Suprapubic skin (tissue), 2 donors: ENCODE measurements around the gene APOBEC3H.

ENCODE experiments used
- EP300 ChIP-seq: sonication (generic); formaldehyde crosslinking; IDR thresholded peaks from one replicate; pipeline ENCODE4 v1.6.1; 2017; ENCODE audit warnings: antibody characterized with exemption
- POLR2A ChIP-seq, 2 donors: fragments of 450-650 bp; IDR thresholded peaks; one replicate each; pipeline ENCODE4 v1.6.1; 2017; ENCODE audit warnings: antibody characterized with exemption in 2 of 2, mild to moderate bottlenecking in 2 of 2, moderate library complexity in 2 of 2

GRCh38 chr22:39125622-39126021, 28.6 kb downstream of the APOBEC3H start:
- TF ChIP-seq POLR2A (IDR thresholded peaks at IDR 0.05), result no peak
- no peak for TF ChIP-seq EP300
